ENCODE data around the gene DIRAS1.
"Not testable (repeated sequence)": the region's sequence is repeated elsewhere in the genome, so short reads cannot be mapped to it uniquely, and the experiment has no call there.

Gene DIRAS1

GRCh38 chr19:2668175-2668763 is 52.9 kb downstream of the DIRAS1 start:
- DNase-seq, result no peak

- DNase-seq, result not testable (repeated sequence)
Observed at GRCh38 chr19:2667349-2667748, 53.8 kb downstream of the DIRAS1 start.

DNA sequence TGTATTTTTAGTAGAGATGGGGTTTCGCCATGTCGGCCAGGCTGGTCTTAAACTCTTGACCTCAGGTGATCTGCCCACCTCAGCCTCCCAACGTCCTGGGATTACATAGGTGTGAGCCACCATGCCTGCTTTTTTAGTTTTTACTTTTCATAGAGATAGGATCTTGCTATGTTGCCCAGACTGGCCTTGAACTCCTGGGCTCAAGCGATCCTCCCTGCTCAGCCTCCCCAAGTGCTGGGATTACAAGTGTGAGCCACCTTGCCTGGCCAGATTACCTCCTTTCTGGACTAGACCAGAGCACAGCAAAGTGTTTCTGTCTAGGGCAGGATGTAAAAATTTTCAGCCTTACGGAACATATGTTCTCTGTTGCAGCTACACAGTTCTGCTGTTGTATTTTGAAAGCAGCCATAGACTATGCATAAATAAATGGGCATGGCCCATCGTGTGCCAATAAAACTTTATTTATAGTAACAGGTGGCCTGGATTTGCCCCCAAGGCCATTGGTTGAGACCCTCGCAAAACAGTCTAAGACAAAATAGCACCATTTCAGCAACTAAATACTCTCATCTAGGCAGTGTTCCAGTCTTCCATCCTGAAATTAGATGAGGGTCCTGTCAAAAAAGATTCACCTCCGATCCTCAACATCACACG is 54.7 kb downstream of the DIRAS1 start:
- DNase-seq, result no peak

- no peak for DNase-seq
Observed at GRCh38 chr19:2665103-2665502, 56.1 kb downstream of the DIRAS1 start.

Data from NCI-H774 (cell line).